Mucosa of rectum (tissue), 2 donors: ENCODE results near the gene GRM4.

Experiments
- H3K27ac ChIP-seq, 2 donors: one replicate each; pipeline ENCODE4 v1.7.0; 2013; ENCODE audit warnings: inconsistent platforms in 2 of 2, low read depth in 2 of 2, low read length in 2 of 2
- H3K27me3 ChIP-seq, 2 donors: one replicate each; pipeline ENCODE4 v1.7.0; 2013; ENCODE audit warnings: low read length in 2 of 2; ENCODE audit not compliant: control insufficient read depth in 2 of 2, insufficient read depth in 2 of 2
- H3K36me3 ChIP-seq, 2 donors: one replicate each; pipeline ENCODE4 v1.7.0; 2013; ENCODE audit warnings: low read length in 2 of 2; ENCODE audit not compliant: control insufficient read depth in 2 of 2, insufficient read depth in 2 of 2
- H3K4me1 ChIP-seq, 2 donors: one replicate each; pipeline ENCODE4 v1.7.0; 2013; ENCODE audit warnings: low read length in 2 of 2, mild to moderate bottlenecking in 1 of 2; ENCODE audit not compliant: control insufficient read depth in 2 of 2, insufficient read depth in 2 of 2
- H3K4me3 ChIP-seq, 2 donors: one replicate each; pipeline ENCODE4 v1.7.0; 2013; ENCODE audit warnings: low read length in 2 of 2
- H3K9ac ChIP-seq, 2 donors: one replicate each; pipeline ENCODE4 v1.7.0; 2013; ENCODE audit warnings: low read length in 2 of 2, low read depth in 1 of 2, mild to moderate bottlenecking in 1 of 2
- H3K9me3 ChIP-seq, 2 donors: one replicate each; pipeline ENCODE4 v1.7.0; 2013; ENCODE audit warnings: low read length in 2 of 2; ENCODE audit not compliant: control insufficient read depth in 2 of 2
- donor health status: healthy.
- donor health status: Normal muscosa, but diverticular disease.

Gene GRM4

GRCh38 chr6:34073540-34073939 lies 72.3 kb downstream of the GRM4 start:
- Histone ChIP-seq H3K27ac (no peak overlapping the region), H3K36me3 (no peaks in the 10 kb centered on the region), H3K4me3 (no peak overlapping the region), H3K4me1 (no peaks in the 10 kb centered on the region), H3K9ac (no peak overlapping the region), H3K9me3 (no peaks in the 10 kb centered on the region), H3K27me3 (peaks cover 0 to 2% of the 10 kb centered on the region in 2 donors)

- no peak overlapping the region for H3K27ac ChIP-seq
- H3K4me3 ChIP-seq, result no peak overlapping the region
- H3K36me3 ChIP-seq, result no peaks in the 10 kb centered on the region
- H3K4me1 ChIP-seq, result no peaks in the 10 kb centered on the region
- no peak overlapping the region for H3K9ac ChIP-seq
- H3K27me3 ChIP-seq, result peaks cover 2 to 6% of the 10 kb centered on the region in 2 donors
- no peaks in the 10 kb centered on the region for H3K9me3 ChIP-seq
Measured at GRCh38 chr6:34072727-34073126, 73.2 kb downstream of the GRM4 start.

- H3K9ac ChIP-seq, result no peak overlapping the region
- H3K4me1 ChIP-seq, result no peaks in the 10 kb centered on the region
- H3K27me3 ChIP-seq, result peaks cover 2 to 7% of the 10 kb centered on the region in 2 donors
- no peak overlapping the region for H3K27ac ChIP-seq
- H3K9me3 ChIP-seq, result no peaks in the 10 kb centered on the region
- H3K36me3 ChIP-seq, result no peaks in the 10 kb centered on the region
- H3K4me3 ChIP-seq, result no peak overlapping the region
Measured at GRCh38 chr6:34071884-34072379, 74.0 kb downstream of the GRM4 start.

DNA sequence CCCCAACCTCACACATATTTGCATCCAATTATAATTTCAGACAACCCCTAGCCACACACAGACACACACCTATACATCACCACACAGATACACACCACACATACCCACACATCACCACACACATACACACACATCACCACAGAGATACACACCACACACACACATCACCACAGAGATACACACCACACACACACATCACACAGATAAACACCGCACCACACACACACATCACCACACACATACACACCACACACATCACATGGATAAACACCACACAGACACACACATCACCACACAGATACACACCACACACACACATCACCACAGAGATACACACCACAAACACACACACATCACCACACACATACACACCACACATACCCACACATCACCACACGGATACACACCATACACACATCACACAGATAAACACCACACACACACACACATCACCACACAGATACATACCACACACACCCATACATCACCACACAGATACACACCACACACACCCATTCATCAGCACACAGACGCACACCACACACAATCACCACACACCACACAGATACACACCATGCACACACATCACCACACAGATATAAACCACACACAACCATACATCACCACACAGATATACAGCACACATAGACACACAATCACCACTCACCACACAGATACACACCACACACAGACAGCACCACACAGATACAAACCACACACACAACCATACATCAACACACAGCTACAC lies 74.6 kb downstream of the GRM4 start:
- Histone ChIP-seq H3K9me3 (no peaks in the 10 kb centered on the region), H3K27me3 (peaks cover 2 to 9% of the 10 kb centered on the region in 2 donors), H3K27ac (no peak overlapping the region), H3K36me3 (no peaks in the 10 kb centered on the region), H3K9ac (no peak overlapping the region), H3K4me1 (no peaks in the 10 kb centered on the region), H3K4me3 (no peak overlapping the region)

DNA sequence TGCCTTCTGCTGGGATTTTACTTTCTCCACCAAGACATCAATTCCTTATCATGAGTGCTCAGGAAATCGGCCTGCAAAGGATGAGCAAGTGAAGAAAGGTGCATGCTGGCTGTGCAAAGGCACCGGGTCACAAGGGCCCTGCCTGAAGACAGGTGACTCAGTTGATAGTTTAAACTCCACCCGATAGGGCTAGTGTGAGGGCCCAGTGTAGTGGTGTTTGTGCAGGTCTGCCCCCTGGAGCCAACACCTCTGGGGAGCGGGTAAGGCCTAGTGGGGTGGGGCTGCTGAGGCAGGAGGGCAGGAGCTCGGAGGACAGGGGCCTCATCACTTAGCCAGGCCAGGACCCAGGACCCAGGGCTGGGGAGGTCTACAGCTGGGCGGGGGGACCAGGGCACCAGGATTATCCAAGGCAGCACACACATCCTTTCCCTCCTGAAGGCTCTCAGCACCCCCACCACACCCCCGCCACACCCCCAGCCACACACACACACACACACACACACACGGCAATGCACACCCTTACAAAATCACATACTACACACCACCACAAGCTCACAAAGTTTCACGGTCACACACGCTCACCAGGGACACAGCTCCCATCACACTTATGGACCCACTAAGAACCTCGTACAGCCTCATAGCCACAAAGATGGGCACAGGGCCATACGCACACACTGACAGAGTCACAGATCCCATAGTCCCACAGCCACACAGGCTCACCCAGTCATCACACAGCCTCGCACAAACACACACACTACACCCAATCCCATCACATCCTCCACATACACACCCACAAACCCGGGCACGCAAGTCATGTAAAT lies 75.4 kb downstream of the GRM4 start:
- Histone ChIP-seq H3K4me1 (no peaks in the 10 kb centered on the region), H3K27ac (no peak overlapping the region), H3K36me3 (no peaks in the 10 kb centered on the region), H3K4me3 (no peak overlapping the region), H3K27me3 (peaks cover 4 to 9% of the 10 kb centered on the region in 2 donors), H3K9me3 (no peaks in the 10 kb centered on the region), H3K9ac (no peak overlapping the region)

DNA sequence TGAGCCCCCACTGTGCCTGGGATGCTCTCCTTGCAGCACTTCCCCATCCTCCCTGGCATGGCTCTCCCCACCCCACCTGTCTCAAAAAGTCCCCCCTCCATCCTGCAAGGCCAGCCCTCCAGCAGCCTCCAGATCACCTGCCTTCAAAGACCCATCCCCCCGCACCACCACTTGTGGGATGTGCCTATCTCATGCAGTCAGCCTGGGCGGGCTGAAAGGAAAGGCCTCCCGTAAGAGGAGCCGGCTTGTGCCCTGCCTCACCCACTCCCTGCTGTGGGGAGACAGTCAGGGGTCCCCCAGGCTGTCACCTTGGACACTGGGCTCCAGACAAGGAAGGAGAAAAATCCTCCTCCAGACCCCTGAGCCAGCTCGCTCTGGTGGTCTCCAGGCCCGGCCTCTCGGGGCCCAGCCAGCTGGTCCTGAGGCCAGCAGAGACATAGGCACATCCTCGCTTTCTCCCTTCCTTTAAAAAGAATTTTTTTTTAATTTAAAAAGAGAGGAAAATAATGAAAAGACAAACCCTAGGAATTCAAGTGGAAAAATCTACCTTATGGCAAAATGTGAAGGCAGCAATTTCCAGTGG lies 77.3 kb downstream of the GRM4 start:
- H3K9ac ChIP-seq, result no peak overlapping the region
- no peak overlapping the region for H3K4me3 ChIP-seq
- H3K4me1 ChIP-seq, result no peaks in the 10 kb centered on the region
- no peak overlapping the region for H3K27ac ChIP-seq
- no peaks in the 10 kb centered on the region for H3K36me3 ChIP-seq
- H3K9me3 ChIP-seq, result no peaks in the 10 kb centered on the region
- H3K27me3 ChIP-seq, result peaks cover 12 to 13% of the 10 kb centered on the region in 2 donors

DNA sequence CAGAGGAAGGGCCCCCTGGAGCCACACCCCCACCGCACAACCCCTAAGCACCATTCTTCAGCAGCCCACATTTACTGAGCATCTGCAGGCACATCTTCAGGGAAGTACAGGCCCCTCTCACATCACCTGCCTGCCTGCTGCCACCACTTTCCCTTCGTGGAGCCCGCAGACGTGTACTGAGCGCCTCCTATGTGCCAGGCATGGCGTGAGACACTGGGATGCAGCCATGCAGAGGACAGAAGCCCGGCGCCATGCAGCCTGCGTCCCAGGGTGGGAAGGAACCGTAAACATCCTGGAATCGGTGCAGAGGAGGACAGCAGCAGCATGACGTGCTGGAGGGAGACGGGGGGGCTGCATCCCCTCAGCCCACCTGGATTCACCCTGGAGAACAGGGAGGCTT lies 78.1 kb downstream of the GRM4 start:
- no peaks in the 10 kb centered on the region for H3K36me3 ChIP-seq
- no peak overlapping the region for H3K9ac ChIP-seq
- H3K4me3 ChIP-seq, result no peak overlapping the region
- no peak overlapping the region for H3K27ac ChIP-seq
- no peaks in the 10 kb centered on the region for H3K9me3 ChIP-seq
- H3K27me3 ChIP-seq, result peaks cover 12 to 13% of the 10 kb centered on the region in 2 donors
- H3K4me1 ChIP-seq, result no peaks in the 10 kb centered on the region

DNA sequence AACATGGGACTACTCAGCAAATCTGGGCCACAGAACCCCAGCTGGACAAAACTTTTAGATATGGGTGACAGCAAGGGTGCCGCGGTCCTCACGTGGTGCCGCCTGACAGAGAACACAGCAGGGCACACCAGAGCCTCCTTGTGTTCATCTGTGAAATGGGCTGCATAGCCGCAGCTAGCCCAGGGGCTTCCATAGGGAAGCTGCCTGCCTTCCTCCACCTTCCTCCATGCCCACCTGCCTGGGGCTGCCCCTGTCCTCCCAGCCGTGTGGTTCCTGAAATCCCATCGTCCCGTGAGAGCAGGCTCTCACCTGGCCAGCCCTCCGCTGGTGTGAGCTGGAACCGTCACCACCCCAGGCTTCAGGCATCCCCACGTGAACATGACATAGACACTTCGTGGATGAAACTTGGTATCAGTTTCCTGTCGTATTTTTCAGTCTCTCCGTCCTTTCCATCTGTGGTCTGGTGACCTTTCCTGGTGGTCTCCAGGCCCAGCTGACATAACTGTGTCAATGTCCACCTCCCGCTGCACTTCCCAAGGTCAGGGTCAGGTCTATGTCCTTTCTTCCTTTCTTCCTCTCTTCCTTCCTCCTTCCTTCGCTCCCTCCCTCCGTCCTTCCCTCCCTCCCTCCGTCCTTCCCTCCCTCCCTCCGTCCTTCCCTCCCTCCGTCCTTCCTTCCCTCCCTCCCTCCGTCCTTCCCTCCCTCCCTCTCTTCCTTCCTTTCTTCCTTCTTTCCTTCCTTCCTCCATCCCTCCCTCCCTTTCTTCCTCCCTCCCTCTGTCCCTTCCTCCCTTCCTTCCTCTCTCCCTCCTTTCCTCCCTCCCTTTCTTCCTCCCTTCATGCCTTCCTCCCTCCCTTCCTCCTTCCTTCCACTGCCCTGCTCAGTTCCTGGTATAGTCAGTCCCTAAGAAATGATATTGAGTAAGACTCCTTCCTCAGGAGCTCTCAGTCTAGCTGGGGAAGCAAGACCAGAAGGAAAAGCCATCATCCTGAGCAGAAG lies 78.8 kb downstream of the GRM4 start:
- Histone ChIP-seq H3K27me3 (peaks cover 14 to 16% of the 10 kb centered on the region in 2 donors), H3K36me3 (no peaks in the 10 kb centered on the region), H3K4me1 (no peaks in the 10 kb centered on the region), H3K27ac (no peak overlapping the region), H3K4me3 (no peak overlapping the region), H3K9me3 (no peaks in the 10 kb centered on the region), H3K9ac (no peak overlapping the region)

DNA sequence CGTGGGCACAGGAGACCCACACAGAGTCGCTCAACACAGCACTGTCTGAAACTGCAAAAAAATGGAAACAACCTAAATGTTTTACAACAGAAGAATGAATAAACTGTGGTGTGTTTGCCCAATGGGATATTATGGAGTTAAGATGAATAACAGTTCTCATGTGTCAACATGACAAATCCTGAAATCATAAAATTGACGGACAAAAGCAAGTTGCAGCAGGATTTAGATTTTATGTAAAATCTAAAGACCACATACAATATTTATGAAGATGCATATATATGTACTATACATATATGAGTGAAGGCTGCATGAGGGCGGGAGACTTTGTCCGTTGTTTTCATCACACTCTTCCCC lies 79.7 kb downstream of the GRM4 start:
- H3K27ac ChIP-seq, result no peak overlapping the region
- no peaks in the 10 kb centered on the region for H3K9me3 ChIP-seq
- H3K27me3 ChIP-seq, result peaks cover 14 to 16% of the 10 kb centered on the region in 2 donors
- no peak overlapping the region for H3K9ac ChIP-seq
- no peaks in the 10 kb centered on the region for H3K4me1 ChIP-seq
- no peak overlapping the region for H3K4me3 ChIP-seq
- H3K36me3 ChIP-seq, result no peaks in the 10 kb centered on the region
